HG02588 (cell line): ENCODE data around the gene CORO1C.
"Not testable (repeated sequence)": the region's sequence is repeated elsewhere in the genome, so short reads cannot be mapped to it uniquely, and the experiment has no call there.

Source experiments
- ATAC-seq: cut with Tn5 transposase; IDR thresholded peaks from one replicate; pipeline ENCODE4 v1.9.1; 2021; ENCODE audit warnings: mild to moderate bottlenecking, moderate library complexity; ENCODE audit not compliant: unreplicated experiment

CORO1C gene

DNA sequence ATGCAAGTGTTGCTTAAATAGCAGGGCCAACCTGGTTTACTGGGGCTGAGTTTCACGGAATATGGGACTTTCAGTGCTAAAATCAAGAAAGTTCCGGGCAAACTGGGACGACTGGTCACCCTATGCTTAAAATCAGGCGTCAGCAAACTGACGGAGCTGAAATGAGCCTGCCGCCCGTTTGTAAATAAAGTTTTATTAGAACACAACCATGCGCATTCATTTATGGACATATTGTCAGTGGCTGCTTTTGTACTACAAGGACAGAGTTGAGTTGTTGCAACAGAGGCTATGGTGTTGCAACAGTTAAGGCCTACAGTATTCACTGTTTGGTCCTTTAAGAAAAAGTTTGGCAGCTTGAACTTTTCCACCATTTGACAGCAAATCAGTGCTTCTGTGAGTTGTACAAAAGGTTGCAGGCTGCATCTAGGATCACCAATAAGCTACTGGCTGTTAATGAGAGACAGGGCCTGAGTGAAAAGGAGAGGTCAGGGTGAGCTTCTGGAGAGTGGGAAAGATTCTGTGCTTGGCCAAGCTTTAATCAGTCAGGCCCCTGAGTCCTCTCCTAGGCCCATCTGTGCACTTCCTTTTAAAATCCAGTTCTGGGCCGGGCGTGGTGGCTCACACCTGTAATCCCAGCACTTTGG lies 111.0 kb downstream of the CORO1C start:
- ATAC-seq, result no peak

DNA sequence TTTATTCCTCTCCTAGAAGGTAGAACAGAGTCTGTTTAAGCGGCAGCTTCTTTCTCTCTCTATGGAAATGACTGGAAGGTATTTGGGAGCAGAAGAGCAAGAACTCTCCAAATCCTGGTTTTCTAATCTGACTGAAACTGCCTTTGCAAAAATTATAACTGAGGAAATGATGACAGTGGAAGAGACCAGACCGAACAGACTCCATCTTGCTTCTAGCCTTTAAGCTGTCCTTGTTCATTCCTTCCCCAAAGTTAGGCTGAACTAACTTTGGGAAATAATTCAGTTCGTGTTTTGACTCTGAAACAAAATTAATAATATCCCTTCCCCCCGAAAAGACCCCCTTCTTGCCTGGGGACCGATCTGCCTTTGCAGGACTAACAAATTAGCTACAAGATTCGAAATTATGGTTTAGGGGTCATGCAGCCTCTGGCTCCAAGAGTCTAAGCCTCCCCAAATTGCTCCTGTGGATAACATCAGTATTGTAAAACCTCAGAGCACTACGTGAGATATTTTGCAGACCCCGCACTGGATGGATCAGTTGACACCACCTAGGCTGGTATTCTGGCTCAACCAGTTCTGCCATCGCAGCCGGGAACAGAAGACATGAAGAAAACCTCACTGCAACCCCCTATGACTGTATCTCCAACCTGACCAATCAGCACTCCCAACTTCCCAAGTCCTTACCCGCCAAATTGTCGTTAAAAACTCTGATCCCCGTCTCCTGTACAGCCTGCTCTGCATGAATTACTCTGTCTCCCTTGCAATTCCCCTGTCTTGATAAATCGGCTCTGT lies 111.8 kb downstream of the CORO1C start:
- ATAC-seq, result no peak

DNA sequence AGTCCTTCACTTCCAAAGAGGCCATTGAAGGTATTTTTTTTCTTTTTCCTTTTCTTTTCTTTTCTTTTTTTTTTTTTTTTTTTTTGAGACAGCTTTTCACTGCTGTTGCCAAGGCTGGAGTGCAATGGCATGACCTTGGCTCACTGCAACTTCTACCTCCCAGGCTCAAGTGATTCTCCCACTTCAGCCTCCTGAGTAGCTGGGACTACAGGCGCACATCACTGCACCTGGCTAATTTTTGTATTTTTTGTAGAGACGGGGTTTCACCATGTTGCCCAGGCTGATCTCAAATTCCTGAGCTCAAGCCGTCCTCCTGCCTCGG lies 112.4 kb downstream of the CORO1C start:
- not testable (repeated sequence) for ATAC-seq

DNA sequence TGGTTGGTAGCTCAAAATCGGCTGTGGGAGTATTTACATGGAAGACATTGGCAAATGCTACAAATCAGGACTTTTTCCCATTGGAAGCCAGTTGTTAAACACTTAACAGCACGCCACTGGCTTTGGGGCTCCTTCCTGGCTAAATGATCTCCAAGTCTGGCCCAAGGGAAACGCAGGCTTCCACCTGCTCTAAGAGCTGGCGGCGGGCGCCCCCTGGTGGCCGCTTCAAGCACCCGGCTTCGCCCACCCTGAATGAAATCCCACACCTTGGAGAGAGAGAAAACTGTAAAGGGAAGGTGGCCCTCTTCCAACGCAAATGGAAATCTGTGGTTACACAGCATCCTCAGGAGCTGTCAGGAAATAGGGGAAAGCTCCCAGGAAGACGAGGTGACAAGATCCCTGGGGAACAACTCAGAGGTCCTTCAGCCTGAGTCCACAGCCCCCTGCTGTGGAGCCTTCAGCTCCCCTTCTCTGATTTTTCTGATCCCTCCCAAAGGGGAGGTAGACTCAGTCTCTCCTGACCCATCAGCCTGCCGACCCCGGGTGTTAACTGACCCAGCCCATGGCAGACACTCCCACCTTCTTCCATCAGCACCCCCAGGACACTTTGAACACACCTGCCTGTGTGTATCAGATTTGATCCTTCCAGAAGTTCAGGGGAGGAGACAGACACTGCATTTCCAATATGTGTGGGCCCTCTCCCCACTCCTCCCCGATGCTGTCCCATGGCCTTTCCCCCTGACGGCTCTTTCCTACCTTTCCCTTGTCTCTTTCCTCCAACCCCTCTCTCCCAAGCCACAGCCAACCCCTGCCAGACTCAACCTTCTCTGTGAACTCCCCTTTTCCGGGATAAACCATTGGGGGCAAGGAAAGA lies 113.0 kb downstream of the CORO1C start:
- ATAC-seq, result peak; percentile 41

DNA sequence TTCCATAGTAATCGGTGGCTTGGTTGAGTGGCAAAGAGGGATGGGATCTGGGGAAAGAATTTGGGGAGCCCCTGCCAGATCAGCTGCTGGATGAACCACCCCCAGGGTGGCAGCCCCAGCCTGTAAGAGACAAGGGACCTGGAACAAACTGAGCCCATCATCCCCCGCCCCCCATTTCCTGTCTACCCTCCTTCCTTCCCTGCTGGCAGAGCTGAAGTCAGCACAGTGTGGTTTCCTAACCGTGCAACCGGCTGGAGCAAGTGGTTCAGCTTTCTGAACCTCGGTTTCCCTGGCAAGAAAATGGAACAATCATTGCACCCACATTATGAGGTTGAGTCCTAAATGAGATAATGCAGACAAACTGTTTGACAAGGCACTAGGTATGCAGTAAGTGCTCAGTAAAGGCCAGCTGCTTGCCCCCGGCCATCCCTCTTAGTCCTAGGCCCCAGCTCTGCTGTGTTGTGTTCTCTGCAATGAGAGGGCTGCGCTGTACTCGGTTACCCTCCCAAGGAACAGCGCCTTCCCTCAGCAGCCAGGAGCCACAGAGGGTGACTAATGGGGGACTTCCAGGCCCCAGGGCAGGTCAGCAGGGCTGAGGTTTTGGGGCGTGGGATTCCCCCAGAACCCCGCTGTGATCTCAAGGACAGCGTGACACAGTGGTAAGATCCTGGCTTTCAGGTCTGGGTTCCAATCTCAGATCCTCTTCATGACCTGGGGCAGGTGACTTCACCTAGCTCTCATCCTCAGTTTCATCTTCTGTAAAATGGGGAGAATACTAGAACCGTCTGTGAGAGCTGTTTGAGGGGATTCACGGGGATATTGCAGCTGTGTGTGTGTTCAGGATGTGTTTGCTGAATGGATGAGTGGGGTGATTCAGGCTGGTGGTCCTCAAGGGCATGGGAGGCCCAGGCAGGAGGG lies 114.1 kb downstream of the CORO1C start:
- ATAC-seq, result peak; percentile 77

DNA sequence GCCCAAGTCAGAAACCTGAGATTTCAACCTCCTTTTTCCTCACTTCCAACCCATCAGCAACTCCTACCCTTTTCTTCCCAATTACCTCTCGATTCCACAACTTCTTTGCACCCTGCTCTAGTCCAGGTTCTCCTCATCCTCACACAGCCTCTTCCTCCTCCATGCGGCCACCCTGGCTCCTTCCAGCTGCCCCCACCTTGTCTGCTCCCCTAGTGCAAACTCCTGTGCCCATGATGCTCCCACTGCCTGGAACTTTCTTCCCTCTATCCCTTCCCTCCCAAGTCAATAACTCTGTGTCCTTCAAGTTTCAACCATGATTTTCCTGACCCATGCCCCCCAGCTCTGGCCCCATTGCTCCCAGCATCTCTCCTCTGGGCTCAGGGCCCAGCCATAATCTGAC lies 115.0 kb downstream of the CORO1C start:
- ATAC-seq, result no peak

DNA sequence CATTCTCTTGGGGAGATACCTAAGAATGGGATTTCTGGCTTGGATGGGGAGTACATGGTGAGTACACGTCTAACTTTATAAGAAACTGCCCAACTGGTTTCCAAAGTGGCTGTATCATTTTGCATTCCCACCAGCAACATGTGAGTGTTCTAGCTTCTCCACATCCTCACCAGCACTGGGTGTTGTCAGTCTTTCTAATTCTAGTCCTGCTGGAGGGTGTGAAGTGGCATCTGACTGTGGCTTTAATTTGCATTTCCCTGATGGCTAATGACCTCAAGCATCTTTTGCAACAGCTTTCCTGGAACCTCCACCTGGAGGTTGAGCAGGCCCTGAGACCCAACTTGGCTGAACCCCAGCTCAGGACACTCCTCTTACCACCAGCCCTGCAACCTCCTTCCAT lies 115.4 kb downstream of the CORO1C start:
- ATAC-seq, result no peak

DNA sequence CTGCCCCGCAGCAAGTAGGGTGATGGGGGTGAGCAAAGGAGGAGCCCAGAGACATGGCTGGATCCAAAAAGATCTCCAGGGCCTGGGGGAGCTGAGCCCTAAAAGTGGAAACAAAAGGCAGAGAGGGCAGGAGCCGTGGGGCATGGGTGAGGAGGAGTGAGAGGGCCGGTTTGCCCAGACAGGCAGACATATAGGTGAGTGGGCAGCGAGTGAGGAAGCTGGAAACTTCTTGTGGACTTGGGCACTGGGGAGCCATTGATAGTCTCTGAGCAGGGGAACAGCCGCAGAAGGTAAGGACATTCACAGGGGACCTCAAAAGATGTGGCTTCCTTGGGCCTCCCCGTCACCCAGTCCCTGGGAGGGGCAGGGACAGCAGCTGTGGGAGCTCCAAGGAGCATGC lies 116.7 kb downstream of the CORO1C start:
- no peak for ATAC-seq

DNA sequence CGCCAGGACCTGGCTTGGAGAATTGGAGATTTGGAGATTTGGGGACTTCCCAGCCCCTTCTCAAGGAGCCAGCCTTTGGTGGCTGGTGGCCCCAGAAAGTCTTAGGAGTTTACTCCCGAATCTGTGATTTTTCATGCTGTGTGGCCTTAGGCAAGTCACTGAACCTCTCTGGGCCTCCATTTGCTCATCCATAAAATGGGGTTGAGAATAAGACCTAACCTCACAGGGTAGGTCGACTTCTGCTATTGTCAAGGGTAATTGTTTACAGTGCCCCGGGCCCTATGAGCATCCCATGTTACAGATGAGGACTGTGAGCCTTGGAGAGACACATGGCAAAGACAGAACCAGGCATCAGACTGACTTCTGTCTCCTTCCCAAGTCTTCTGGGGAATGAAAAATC lies 117.3 kb downstream of the CORO1C start:
- ATAC-seq, result no peak

DNA sequence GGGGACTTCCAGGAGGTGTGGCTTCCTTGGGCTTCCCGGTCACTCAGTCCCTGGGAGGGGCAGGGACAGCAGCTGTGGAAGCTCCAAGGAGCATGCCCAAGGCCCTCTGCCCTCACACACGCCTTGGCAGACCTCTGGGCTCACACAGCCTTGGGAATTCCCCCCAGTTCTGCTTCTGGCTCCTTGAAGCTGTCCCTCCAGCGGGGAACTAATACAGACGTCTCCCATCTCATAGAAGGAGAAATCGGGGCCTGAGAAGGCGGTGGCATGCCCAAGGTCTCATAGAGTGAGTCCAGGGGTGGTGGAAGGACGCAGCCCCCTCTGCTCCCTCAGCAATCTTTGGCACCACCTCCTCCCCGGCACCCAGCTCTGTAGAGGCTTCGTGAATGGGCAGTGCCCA lies 117.8 kb downstream of the CORO1C start:
- ATAC-seq, result no peak

DNA sequence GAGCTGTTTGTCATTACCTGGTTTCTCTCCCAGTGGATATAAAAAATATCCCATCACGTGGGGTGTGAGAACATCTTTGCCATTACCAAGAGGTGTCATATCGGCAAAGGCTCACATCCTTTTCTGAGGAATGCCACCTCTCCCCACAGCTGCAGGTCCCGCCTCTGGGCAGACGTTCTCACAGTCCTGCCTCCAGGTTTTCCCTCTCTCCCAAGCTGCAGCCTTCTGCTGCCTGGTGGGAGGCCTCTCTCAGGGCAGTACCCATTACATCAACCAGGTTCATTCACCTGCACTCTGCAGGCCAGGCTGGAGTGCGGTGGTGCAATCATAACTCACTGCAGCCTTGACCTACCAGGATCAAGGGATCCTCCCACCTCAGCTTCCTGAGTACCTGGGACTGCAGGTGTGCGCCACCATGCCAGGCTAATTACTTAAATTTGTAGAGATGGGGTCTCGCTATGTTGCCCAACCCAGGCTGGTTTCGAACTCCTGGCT lies 118.5 kb downstream of the CORO1C start:
- no peak for ATAC-seq

DNA sequence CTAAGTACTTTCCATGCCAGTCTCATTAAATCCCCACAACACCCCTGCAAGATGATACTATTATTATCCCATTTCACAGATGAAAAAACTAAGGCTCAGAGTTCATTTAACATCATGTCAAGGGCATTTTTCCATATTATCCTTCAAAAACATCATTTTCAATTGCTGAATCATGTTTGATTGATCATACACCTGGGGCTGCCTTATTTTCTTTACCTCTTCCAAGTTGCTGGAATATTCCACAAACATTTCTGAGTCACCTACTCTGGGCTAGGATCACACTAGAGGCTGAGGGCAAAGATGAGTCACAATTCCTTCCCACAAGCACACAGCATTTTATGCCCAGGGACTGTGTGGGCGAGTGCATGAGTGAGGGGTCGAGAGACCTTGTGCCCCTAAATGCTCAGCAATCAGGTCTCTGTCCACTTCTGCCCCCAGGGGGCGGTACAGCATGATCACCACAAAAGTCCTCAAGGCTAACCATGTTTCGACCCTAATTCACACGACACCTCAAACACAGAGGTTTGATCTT lies 119.4 kb downstream of the CORO1C start:
- no peak for ATAC-seq

DNA sequence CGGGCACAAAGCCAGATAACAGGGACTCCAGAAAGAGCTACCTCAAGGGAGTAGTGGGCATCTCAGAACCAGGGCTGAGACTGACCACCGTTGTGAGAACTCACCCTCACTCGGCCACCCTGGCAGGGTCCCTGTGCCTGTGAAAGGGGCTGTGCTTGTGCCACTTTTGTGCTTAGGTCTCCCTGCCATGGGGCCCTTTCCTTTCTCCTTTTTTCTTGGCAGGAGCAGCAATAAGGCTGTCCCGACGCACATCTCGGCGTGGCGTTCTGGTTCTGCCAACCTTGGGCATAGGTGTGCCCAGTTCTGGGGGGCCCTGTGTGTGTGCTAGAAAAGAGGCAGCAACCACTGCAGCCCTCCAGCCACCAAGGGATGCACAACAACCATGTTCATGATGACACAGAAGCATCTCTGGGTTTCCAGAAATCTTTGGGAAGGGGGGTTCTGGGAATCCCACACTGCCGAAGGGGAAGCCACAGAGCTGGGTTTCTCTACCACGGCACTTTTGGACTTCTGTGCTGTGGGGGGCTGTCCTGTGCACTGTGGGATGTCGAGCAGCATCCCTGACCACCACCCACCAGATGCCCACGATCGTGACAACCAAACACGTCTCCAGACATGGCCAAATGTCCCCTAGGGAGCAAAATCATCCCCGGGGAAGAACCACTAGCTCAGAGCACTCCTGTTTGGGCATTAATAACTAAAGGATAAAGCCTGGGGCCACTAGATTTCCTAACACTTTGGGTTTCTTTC lies 120.3 kb downstream of the CORO1C start:
- no peak for ATAC-seq

DNA sequence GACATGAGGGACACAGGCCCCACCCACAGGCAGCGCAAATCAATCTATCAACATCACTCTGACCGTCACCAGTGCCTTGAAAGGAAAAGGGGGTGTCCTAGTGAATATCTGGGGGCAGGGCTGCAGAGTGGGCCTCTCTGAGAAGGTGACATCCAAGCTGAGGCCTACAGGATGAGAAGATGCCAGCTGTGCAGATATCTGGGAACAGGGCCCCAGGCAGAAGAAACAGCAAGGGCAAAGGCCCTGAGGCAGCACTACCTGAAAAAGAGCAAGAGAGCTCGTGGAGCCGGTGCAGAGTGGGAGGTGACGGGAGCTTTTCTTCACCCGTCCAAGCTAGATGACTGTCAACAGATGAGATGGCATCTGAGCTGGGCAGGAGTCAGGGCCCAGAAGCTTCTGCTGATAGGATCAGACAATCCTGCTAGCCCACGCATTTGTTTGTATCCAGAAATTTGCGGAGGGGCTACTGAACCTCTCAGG lies 120.9 kb downstream of the CORO1C start:
- no peak for ATAC-seq

DNA sequence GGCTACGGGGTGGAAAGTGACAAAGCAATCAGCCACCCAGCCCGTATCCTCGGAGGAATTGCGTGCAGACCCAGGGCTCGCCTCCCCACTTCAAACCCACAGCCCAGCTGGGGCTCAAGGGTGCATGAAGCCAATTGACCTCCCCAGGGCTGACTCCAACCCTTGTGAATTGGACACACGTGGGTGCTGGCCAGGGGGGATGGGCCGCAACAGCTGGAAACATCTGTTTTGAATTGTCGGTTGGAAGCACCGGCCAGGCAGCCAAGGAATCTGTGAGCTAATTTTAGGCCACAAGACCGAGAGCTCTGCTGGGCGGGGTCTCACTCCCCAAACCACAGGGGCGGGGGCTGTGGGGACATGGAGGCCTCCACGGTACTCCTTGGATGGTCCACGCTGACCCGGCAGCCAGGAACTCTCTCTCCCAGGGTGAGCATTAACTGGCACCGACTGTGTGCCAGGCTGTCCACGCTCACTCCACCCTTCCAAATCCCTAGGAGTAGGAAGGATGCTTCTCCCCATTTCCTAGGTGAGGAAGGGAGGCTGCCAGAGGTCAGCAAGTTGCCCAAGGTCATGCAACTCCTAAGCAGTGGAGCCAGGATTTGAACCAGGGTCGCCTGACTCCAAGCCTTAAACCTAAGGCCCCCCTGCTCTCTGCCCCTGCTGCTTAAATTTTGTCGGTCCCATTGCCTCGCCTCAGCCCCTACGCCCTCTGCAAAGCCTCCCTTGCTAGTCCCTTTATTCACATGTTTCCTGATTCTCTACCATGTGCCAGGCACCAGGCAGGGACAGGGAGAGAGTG lies 121.6 kb downstream of the CORO1C start:
- ATAC-seq, result no peak

DNA sequence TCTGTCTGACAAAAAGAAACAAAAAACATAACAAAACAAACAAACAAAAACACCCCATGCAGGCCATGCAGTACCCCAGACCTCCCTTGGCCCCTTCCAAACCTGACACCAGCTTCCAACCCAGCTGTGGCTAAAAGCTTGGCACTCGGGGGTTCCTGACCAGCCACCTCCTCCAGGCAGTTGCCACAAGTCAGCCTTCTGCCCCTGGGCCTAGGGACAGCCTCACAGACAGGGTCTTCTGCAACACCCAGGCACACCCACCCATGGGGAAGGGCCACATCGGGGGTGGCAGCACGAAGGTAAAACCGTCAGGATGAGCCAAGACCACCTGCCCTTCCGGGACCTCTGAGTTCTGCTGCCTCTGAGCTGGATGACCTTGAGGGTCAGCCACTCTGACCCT lies 122.7 kb downstream of the CORO1C start:
- ATAC-seq, result no peak

DNA sequence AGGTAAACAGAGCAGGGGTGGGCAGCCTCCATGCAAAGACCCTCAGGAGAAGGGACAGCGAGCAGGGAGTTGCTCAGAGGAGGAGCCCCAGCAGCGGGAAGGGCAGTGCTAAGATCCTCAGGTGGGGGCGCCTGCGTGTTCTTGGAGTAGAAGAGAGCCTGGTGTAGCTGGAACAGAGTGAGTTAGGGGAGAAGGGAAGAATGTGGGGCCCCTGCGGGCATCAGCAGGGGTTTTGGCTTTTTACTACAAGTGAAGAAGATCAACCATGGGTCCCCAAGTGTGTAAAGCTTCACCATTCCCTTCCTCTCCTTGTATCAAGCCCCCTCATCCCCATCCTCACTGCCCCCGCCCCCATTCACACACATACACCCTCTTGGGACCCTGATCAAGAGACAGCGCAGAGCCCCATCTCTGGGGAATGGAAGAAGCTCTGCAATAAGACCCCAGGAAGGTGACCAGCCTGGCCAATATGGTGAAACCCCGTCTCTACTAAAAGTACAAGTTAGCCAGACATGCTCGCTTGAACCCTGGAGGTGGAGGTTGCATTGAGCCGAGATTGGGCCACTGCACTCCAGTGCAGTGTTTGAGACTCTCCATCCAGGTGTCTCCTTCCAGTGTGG lies 123.2 kb downstream of the CORO1C start:
- ATAC-seq, result no peak

DNA sequence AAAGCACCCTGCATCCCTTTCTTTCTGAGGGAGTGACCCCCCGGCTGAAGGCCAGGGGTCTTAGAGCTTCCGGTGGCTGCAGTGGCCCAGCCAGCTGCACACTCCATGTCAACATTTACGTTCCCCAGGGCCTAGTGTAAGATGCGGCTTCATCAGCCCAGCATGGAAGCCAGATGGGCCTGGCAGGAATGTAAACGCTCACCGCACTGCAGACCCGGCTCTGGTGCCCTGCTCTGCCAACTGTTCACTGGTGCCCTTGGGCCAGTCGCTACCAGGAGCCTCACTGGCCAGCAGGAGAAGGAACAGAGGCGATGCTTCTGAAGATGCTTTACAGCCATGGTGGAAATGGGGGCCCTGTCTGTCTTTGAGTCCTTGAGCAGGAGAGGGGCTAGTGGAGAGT lies 124.8 kb downstream of the CORO1C start:
- ATAC-seq, result no peak
